ENCODE data around the gene ZNF292.

DNA sequence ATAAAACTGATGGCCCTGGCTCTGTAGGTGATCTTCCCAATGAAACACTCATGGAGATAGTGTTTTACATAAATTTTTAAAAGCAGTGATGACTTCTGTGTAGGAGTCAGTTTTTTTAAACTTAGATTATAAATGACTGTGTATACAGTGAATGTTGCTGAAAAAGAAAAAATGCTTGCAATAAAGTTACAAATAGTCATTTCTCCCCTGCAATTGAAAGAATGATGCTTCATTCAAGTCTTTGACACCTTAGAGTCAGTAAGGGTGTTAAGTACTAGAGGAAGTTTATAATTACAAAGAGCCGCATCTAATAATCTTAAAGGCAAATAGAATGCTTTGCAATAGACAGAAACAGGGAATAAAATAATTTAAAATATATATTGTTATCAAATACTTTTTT lies 27.6 kb downstream of the ZNF292 start:
- no peak for TF ChIP-seq EZH2 (IDR thresholded peaks at IDR 0.05)
- TF ChIP-seq POLR2AphosphoS5 (IDR thresholded peaks at IDR 0.05; ENCODE audit: borderline replicate concordance, low read depth, low read length) = no peak

Measured in SK-N-MC (cell line).